ENCODE measurements around the gene MTMR2. TPM values are rescaled to one million over a fixed set of nuclear protein-coding genes. Genes with fewer than 3 reads are reported as not detected.

The MTMR2 gene
- total and polyA plus RNA-seq, 9 of the 15 experiments (the other 6 are each of a cell fraction or from before 2014, with no cell fraction given), result 12.6 to 35.8 (median 25.2) TPM

DNA sequence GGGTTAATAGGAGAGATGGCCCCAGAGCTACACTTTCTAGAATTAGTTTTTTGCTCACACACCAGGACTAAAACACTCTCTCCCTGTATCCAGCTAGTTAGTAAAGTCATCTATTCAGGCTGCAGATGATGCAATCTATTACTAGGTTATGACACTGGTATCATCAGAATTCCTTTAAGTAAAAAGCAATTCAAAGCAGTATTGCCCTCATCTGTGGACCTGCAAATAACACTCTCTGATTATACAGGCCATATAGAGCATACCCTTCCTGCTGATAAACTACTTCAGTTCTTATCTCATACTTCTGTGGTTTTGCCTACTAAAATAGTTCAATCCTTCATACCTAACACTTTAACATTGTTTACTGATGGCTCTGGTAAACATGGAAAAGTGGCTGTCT, 13.5 kb upstream of the MTMR2 start (continued):
- TF ChIP-seq CBFA2T2 (conservative IDR thresholded peaks at IDR 0.05) (peak; percentile 36), MXI1 (IDR thresholded peaks at IDR 0.05; ENCODE audit: low read depth, low read length) (no peak), BHLHE40 (IDR thresholded peaks at IDR 0.05; ENCODE audit: low read length) (no peak), CSDE1 (IDR thresholded peaks at IDR 0.05) (no peak), MTA2 (IDR thresholded peaks at IDR 0.05; ENCODE audit: low read depth) (no peak), GATAD2B (IDR thresholded peaks at IDR 0.05; ENCODE audit: borderline replicate concordance) (no peak), ZNF408 (CRISPR knock-in tag; IDR thresholded peaks at IDR 0.05; ENCODE audit: low read depth) (no peak), GATAD2A (IDR thresholded peaks at IDR 0.05) (no peak), RBM22 (IDR thresholded peaks at IDR 0.05; ENCODE audit: low read depth, low read length, poor library complexity, severe bottlenecking) (no peak), ZFP36 (IDR thresholded peaks at IDR 0.05; ENCODE audit: low read depth, low read length, partially characterized antibody) (no peak), SNRNP70 (optimal IDR thresholded peaks at IDR 0.05; ENCODE audit: low read depth, low read length) (no peak), ZNF696 (CRISPR knock-in tag; conservative IDR thresholded peaks at IDR 0.05) (no peak), POLR3G (IDR thresholded peaks at IDR 0.05; ENCODE audit: extremely low read depth, insufficient read length, insufficient replicate concordance) (no peak), CBX2 (IDR thresholded peaks at IDR 0.05; ENCODE audit: insufficient read depth, low read length, poor library complexity, severe bottlenecking) (no peak), EP300 (IDR thresholded peaks at IDR 0.05; ENCODE audit: low read length) (no peak; the same call in 1 of the 2 replicates)
- TF ChIP-seq, protein P1, sequence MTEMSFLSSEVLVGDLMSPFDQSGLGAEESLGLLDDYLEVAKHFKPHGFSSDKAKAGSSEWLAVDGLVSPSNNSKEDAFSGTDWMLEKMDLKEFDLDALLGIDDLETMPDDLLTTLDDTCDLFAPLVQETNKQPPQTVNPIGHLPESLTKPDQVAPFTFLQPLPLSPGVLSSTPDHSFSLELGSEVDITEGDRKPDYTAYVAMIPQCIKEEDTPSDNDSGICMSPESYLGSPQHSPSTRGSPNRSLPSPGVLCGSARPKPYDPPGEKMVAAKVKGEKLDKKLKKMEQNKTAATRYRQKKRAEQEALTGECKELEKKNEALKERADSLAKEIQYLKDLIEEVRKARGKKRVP (CRISPR knock-in tag; IDR thresholded peaks at IDR 0.05), result peak; percentile 81
- TF ChIP-seq, protein P2, sequence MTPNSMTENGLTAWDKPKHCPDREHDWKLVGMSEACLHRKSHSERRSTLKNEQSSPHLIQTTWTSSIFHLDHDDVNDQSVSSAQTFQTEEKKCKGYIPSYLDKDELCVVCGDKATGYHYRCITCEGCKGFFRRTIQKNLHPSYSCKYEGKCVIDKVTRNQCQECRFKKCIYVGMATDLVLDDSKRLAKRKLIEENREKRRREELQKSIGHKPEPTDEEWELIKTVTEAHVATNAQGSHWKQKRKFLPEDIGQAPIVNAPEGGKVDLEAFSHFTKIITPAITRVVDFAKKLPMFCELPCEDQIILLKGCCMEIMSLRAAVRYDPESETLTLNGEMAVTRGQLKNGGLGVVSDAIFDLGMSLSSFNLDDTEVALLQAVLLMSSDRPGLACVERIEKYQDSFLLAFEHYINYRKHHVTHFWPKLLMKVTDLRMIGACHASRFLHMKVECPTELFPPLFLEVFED (CRISPR knock-in tag; conservative IDR thresholded peaks at IDR 0.05), result no peak
- TF ChIP-seq, protein P3, sequence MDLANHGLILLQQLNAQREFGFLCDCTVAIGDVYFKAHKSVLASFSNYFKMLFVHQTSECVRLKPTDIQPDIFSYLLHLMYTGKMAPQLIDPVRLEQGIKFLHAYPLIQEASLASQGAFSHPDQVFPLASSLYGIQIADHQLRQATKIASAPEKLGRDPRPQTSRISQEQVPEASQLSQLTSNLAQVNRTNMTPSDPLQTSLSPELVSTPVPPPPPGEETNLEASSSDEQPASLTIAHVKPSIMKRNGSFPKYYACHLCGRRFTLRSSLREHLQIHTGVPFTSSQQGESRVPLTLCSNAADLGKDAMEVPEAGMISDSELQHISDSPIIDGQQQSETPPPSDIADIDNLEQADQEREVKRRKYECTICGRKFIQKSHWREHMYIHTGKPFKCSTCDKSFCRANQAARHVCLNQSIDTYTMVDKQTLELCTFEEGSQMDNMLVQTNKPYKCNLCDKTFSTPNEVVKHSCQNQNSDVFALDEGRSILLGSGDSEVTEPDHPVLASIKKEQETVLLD (IDR thresholded peaks at IDR 0.05), result no peak
- TF ChIP-seq, protein P4, sequence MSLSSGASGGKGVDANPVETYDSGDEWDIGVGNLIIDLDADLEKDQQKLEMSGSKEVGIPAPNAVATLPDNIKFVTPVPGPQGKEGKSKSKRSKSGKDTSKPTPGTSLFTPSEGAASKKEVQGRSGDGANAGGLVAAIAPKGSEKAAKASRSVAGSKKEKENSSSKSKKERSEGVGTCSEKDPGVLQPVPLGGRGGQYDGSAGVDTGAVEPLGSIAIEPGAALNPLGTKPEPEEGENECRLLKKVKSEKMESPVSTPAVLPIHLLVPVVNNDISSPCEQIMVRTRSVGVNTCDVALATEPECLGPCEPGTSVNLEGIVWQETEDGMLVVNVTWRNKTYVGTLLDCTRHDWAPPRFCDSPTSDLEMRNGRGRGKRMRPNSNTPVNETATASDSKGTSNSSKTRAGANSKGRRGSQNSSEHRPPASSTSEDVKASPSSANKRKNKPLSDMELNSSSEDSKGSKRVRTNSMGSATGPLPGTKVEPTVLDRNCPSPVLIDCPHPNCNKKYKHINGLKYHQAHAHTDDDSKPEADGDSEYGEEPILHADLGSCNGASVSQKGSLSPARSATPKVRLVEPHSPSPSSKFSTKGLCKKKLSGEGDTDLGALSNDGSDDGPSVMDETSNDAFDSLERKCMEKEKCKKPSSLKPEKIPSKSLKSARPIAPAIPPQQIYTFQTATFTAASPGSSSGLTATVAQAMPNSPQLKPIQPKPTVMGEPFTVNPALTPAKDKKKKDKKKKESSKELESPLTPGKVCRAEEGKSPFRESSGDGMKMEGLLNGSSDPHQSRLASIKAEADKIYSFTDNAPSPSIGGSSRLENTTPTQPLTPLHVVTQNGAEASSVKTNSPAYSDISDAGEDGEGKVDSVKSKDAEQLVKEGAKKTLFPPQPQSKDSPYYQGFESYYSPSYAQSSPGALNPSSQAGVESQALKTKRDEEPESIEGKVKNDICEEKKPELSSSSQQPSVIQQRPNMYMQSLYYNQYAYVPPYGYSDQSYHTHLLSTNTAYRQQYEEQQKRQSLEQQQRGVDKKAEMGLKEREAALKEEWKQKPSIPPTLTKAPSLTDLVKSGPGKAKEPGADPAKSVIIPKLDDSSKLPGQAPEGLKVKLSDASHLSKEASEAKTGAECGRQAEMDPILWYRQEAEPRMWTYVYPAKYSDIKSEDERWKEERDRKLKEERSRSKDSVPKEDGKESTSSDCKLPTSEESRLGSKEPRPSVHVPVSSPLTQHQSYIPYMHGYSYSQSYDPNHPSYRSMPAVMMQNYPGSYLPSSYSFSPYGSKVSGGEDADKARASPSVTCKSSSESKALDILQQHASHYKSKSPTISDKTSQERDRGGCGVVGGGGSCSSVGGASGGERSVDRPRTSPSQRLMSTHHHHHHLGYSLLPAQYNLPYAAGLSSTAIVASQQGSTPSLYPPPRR (CRISPR knock-in tag; IDR thresholded peaks at IDR 0.05; ENCODE audit: borderline replicate concordance), result peak; percentile 69; the same call in 1 of the 2 replicates
- TF ChIP-seq, protein P5, sequence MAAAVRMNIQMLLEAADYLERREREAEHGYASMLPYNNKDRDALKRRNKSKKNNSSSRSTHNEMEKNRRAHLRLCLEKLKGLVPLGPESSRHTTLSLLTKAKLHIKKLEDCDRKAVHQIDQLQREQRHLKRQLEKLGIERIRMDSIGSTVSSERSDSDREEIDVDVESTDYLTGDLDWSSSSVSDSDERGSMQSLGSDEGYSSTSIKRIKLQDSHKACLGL (CRISPR knock-in tag; IDR thresholded peaks at IDR 0.05; ENCODE audit: borderline replicate concordance, poor library complexity, severe bottlenecking), result no peak
